ENCODE measurements around the gene CCDC40. TPM values are rescaled to one million over a fixed set of nuclear protein-coding genes. Genes with fewer than 3 reads are reported as not detected.

The CCDC40 gene
- total and polyA plus RNA-seq, 2 donors from 2014 or later, result 5.1 to 22.6 TPM

Small RNA genes within 50 kb of the gene (microRNA-seq; reads per million reads assigned to microRNA genes)
- gene MIR1268B, result not detected

Other genes with a start within 250 kb of the CCDC40 start
- gene CBX8, start 239.6 kb upstream of the CCDC40 start, total RNA-seq, result 6.2 TPM
- gene CBX8, start 239.6 kb upstream of the CCDC40 start, polyA plus RNA-seq (ENCODE audit: insufficient read depth, low read depth, low replicate concordance), result 3.5 TPM
- gene CBX4, start 197.2 kb upstream of the CCDC40 start, total RNA-seq, result 26.8 TPM
- 7.1 TPM for gene CBX4, start 197.2 kb upstream of the CCDC40 start, polyA plus RNA-seq (ENCODE audit: insufficient read depth, low read depth, low replicate concordance)
- 68.0 TPM for gene TBC1D16, start 770 bp upstream of the CCDC40 start, total RNA-seq
- gene TBC1D16, start 770 bp upstream of the CCDC40 start, polyA plus RNA-seq (ENCODE audit: insufficient read depth, low read depth, low replicate concordance), result 9.1 TPM
- 62.3 TPM for gene GAA, start 64.9 kb downstream of the CCDC40 start, total RNA-seq
- gene GAA, start 64.9 kb downstream of the CCDC40 start, polyA plus RNA-seq (ENCODE audit: insufficient read depth, low read depth, low replicate concordance), result 78.7 TPM
- gene EIF4A3, start 110.5 kb downstream of the CCDC40 start, total RNA-seq, result 75.0 TPM
- gene EIF4A3, start 110.5 kb downstream of the CCDC40 start, polyA plus RNA-seq (ENCODE audit: insufficient read depth, low read depth, low replicate concordance), result 63.6 TPM
- 1.7 TPM for gene CARD14, start 133.4 kb downstream of the CCDC40 start, total RNA-seq
- gene CARD14, start 133.4 kb downstream of the CCDC40 start, polyA plus RNA-seq (ENCODE audit: insufficient read depth, low read depth, low replicate concordance), result 0.17 TPM
- 63.2 TPM for gene SGSH, start 183.7 kb downstream of the CCDC40 start, total RNA-seq
- 25.9 TPM for gene SGSH, start 183.7 kb downstream of the CCDC40 start, polyA plus RNA-seq (ENCODE audit: insufficient read depth, low read depth, low replicate concordance)
- gene SLC26A11, start 183.8 kb downstream of the CCDC40 start, total RNA-seq, result 24.5 TPM
- 11.3 TPM for gene SLC26A11, start 183.8 kb downstream of the CCDC40 start, polyA plus RNA-seq (ENCODE audit: insufficient read depth, low read depth, low replicate concordance)
- 276 TPM for gene RNF213, start 224.2 kb downstream of the CCDC40 start, total RNA-seq
- gene RNF213, start 224.2 kb downstream of the CCDC40 start, polyA plus RNA-seq (ENCODE audit: insufficient read depth, low read depth, low replicate concordance), result 43.4 TPM

Data from kidney (tissue), 2 donors.